ENCODE results near the gene GALNT11.
"Not testable (repeated sequence)": the region's sequence is repeated elsewhere in the genome, so short reads cannot be mapped to it uniquely, and the experiment has no call there.

Gene GALNT11

GRCh38 chr7:152025077-152025936, at the start of gene GALNT11:
GALNT11 (plus strand) TSS chr7:152025674; CDS start chr7:152094228, 68,554 bp downstream.
- peak; percentile 71 to 86 (median 75) for DNase-seq (ENCODE audit: low read depth in 3 of 3)

DNA sequence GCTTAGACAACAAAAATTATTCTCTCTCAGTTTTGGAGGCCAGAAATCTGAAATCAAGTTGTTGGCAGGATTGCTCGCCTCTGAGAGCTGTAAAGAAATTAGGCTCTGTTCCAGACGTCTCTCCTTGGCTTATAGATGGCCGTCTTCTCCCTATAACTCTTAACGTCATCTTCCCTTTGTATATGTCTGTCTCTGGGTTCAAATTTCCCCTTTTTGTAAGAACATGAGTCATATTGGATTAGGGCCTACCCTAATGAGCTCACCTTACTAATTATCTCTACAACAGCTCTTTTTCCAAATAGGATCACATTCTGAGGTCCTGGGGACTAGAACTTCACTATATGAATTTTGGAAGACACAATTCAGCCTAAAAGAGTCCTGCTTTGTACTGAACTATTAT, 46.9 kb upstream of the GALNT11 start:
- no peak for DNase-seq (ENCODE audit: low read depth in 3 of 3)

DNA sequence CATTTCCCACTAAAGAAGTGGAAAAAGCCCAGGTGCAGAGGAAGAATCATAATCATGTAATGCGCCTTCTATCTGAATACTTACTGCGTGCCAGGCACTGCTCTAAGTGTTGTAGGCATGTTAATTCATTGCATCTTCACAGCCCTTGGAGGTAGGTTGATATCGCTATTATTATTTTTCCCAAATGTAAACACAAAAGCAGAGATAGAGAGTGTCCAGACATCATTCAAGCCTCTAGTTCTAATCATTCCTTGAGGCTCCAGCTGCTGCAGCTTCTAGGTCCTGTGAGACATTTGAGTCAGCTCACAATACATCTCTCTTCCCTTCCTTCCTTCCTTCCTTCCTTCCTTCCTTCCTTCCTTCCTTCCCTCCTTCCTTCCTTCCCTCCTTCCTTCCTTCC, 44.3 kb upstream of the GALNT11 start:
- no peak for DNase-seq (ENCODE audit: low read depth in 3 of 3)

DNA sequence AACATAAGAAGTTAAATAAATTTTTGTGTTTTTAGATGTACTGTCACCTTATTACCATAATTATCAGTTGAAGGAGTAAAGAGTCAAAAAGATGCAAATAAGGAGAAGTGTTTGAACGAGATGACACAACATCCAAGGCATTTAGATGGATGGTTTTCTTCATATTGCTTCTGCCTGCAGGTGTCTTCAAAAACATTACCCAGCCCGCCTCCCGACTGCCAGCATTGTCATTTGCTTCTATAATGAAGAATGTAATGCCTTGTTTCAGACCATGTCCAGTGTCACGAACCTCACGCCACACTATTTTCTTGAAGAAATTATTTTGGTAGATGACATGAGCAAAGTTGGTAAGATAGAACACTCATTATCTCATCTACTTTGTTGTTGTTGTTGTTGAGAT, 42.7 kb upstream of the GALNT11 start:
- DNase-seq (ENCODE audit: low read depth in 3 of 3), result no peak

- DNase-seq (ENCODE audit: low read depth in 3 of 3), result no peak
These were observed 40.9 kb upstream of the GALNT11 start for GRCh38 chr7:151984612-151985011.

DNA sequence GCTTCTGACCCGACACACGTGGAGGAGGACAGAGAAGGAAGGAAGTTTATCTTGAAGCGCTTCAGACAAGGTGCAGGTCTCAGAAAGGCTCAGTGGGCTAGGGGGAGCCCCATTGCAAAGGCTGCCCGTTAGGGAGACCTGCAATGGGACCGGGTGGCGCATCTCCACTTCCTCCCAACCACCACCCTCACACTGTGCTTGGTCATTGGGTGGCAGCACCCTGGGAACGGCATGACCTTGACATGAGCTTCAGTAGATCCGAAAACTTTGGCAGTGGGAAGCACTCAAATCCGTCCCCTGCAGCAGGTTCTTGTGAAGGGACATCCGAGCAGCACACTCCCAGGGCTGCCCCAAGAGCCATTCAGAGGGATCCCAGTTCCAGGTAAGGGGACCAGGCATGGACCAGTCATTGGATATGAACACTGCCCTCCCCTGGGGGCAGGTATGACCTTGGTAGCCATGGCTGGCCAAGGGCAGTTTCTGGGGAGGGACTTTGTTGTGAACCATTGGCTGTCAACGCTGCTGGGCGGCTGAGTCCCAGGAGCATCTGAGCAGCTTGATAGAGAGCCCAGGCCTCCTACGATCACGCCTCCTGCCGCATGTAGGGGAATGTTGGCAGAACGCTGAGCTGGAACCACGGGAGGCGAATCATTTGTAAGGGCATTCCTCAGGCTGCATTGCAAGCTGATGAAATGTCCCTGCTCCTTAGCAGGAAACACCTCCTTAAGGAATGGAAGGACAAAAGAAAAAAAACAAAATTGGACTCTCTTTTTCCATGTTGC, 37.5 kb upstream of the GALNT11 start:
- no peak for DNase-seq (ENCODE audit: low read depth in 3 of 3)

DNA sequence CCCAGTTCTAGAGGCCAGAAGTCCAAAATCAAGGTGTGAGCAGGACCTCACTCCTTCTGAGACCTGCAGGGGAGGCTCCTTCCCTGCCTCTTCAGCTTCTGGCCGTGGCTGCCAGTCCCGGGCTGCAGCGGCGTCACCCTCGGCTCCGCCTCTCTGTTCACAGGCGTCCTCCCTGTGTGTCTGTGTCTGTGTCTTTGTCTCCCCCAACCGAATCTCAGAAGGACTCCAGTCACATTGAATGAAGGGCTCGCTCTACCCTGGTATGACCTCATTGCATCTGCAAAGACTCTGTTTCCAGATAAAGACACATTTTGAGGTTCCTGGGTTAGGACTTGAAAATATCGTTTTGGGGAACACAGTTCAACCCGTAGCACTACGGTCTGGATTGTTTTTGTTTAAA, 33.1 kb upstream of the GALNT11 start:
- DNase-seq (ENCODE audit: low read depth in 3 of 3), result peak in 2 of 3 donors; percentile 17 to 29

- peak; percentile 14 to 40 (median 26) for DNase-seq (ENCODE audit: low read depth in 3 of 3)
These were observed 31.3 kb upstream of the GALNT11 start for GRCh38 chr7:151993977-151994676.

DNA sequence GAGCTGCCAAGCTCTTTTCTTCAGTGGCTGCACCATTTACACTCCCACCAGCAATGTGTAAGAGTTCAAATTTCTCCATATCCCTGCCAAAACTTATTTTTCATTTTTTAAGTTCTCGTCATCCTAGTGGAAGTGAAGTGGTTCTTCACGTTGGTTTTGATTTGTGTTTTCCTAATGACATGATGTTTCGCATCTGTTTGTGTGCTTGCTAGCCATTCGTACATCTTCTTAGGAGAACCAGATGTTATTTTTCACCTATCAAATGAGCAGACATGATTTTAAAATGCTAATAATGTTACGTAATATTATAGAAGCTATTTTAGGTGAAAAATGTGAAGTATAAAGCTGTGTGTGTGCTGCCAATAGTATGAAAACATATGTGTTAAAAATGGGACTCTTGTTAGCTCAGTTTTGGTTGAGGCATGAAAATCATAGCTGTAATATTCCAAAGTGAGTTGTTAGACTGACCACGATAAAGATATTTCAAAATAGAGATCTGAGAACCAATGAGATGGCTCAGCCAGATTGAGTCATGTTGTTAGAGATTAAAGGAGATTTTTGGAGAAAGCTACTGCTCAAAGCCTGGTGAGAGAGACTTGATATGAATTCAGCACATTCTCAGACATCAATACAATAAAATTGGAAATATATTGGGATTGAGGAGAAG, 25.9 kb upstream of the GALNT11 start:
- DNase-seq (ENCODE audit: low read depth in 3 of 3), result no peak

GRCh38 chr7:152000191-152000590, 25.3 kb upstream of the GALNT11 start:
- DNase-seq (ENCODE audit: low read depth in 3 of 3), result no peak

GRCh38 chr7:152006336-152006735, 19.1 kb upstream of the GALNT11 start:
- DNase-seq (ENCODE audit: low read depth in 3 of 3), result no peak

GRCh38 chr7:152011860-152012259, 13.6 kb upstream of the GALNT11 start:
- no peak for DNase-seq (ENCODE audit: low read depth in 3 of 3)

- DNase-seq (ENCODE audit: low read depth in 3 of 3), result no peak
These were observed 12.2 kb upstream of the GALNT11 start for GRCh38 chr7:152013230-152013629.

DNA sequence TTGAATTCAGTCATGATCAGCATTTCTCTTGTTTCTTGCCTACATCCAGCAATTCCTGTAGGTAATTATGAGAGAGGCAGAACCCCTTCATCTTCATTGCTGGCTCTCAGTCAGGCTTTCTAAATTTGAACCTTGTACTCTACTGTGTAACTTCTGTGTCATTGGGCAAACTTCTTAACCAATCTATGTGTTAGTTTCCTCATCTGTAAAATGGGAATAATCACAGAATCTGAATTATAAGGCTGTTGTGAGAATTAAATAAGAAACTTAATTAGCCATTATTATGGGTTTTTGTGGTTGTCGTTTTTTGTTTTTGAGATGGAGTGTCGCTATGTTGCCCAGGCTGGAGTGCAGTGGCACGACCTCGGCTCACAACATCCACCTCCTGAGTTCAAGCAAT, 11.5 kb upstream of the GALNT11 start:
- DNase-seq (ENCODE audit: low read depth in 3 of 3), result no peak

DNA sequence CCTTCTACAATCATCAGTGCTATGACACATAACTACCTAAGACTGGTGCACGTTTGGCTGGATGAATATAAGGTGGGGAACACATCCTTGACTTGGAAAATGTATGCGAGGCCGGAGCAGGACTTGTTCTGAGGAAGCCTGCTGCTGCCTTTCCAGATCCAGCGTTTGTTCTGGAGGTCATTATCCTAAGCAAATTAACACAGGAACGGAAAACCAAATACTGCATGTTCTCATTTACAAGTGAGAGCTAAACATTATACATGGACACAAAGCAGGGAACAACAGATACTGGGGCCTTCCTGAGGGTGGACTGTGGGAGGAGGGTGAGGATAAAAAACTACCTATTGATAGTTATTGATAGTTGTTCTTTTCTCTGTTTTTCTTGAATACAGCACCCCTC, 10.8 kb upstream of the GALNT11 start:
- no peak for DNase-seq (ENCODE audit: low read depth in 3 of 3)

GRCh38 chr7:152015600-152015999, 9.9 kb upstream of the GALNT11 start:
- DNase-seq (ENCODE audit: low read depth in 3 of 3), result no peak

DNA sequence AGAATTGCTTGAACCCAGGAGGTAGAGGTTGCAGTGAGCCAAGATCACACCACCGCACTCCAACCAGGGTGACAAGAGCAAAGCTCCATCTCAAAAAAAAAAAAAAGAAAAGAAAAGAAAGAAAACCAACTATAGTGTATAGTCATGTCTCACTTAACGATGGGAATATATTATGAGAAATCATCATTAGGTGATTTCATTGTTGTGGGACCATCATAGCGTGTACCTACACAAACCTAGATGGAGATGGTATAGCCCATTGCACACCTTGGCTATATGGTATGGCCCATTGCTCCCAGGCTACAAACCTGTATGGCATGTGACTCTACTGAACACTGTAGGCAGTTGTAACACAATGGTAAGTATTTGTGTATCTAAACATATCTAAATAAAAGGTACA, 8.5 kb upstream of the GALNT11 start:
- DNase-seq (ENCODE audit: low read depth in 3 of 3), result no peak

- not testable (repeated sequence) for DNase-seq (ENCODE audit: low read depth in 3 of 3)
These were observed 7.8 kb upstream of the GALNT11 start for GRCh38 chr7:152017683-152018082.

DNA sequence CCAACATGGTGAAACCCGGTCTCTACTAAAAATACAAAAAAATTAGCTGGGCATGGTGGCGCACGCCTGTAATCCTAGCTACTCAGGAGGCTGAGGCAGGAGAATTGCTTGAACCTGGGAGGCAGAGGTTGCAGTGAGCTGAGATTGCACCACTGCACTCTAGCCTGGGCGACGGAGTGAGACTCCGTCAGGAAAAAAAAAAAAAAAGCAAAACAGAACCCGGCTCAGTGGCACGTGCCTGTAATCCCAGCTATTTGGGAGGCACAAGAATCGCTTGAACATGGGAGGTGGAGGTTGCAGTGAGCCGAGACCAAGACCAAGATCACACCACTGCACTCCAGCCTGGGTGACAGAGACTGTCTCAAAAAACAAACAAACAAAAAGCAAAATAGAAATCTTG, 3.7 kb upstream of the GALNT11 start:
- not testable (repeated sequence) for DNase-seq (ENCODE audit: low read depth in 3 of 3)

DNA sequence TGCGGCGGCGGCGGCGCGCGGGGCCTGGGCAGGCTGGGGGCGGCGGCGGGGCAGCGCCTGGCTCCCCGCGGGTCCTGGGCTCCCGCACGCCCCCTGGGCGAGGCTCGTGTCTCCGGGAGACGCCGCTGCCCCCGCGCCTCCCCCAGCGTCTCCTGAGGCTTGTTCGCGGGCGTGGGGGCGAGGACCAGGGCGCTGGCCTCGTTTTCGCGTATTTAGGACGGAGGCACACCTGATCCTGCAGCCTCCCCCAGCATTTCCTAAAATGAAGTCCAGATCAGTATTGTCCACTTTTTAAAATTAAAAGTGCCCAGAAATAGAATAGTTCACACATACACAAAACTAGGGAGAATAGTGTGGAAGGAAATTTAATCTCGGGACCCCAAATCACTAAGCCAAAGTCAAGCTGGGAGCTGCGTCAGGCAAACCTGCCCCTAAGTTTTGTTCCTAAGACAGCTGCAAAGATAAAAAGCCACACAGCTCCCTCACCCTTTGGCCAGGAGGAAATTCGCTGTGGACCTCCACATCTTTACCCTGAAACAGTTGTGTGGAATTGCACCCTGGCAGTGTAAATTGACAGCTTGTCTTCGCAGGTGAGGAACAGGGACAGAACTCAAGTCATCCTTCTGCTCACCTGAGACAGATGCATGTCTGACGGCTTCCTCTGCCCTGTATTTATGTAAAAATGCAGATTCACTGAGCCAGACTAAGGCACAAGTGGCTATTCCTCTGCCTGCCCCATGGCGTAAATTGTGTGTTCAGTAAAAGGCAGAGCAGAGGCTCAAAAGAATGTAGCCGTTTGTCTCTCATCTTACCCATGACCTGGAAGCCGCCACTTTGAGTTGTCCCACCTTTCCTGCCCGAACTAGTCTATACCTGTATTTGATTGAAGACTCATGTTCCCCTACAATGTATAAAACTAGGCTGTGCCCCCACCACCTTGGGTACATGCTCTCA, 740 bp downstream of the GALNT11 start:
- no peak for DNase-seq (ENCODE audit: low read depth in 3 of 3)
